Type B pancreatic cell (in vitro differentiated cells): Measurements from ENCODE around the gene BBOX1. TPM values are rescaled to one million over a fixed set of nuclear protein-coding genes. Genes with fewer than 3 reads are reported as not detected.

Experiments used
- DNase-seq: peaks from one replicate; pipeline ENCODE4 v3.0.0; 2021; ENCODE audit warnings: mixed read lengths; ENCODE audit not compliant: unreplicated experiment; ENCODE audit errors: extremely low spot score
- H3K27ac Mint-ChIP-seq: 2 replicates; pipeline ENCODE4 v1.8.0; 2021; ENCODE audit warnings: mild to moderate bottlenecking, mixed read lengths
- H3K27me3 Mint-ChIP-seq: 2 replicates; pipeline ENCODE4 v1.8.0; 2021; ENCODE audit warnings: mixed read lengths
- H3K36me3 Mint-ChIP-seq: 2 replicates; pipeline ENCODE4 v1.8.0; 2021; ENCODE audit warnings: mixed read lengths
- H3K4me1 Mint-ChIP-seq: one replicate; pipeline ENCODE4 v1.8.0; 2021; ENCODE audit warnings: mixed read lengths; ENCODE audit not compliant: unreplicated experiment
- H3K4me3 Mint-ChIP-seq: 2 replicates; pipeline ENCODE4 v1.8.0; 2021; ENCODE audit warnings: mild to moderate bottlenecking, mixed read lengths
- H3K9me3 Mint-ChIP-seq: 2 replicates; pipeline ENCODE4 v1.8.0; 2021; ENCODE audit warnings: mixed read lengths
- CTCF ChIP-seq: fragments of 200-600 bp; sonication (generic); conservative IDR thresholded peaks from 2 replicates; pipeline ENCODE4 v1.5.0; 2021; ENCODE audit warnings: antibody characterized with exemption, mild to moderate bottlenecking
- total RNA-seq: library from RNA; stranded (reverse); gene quantifications from 2 replicates; pipeline ENCODE4 v1.2.1, GENCODE V29; 2021; ENCODE audit warnings: low replicate concordance

BBOX1 gene
- total RNA-seq, 1 donor from 2014 or later, result 0.27 TPM

- Mint-ChIP-seq H3K27me3 (peaks cover 4% of the 10 kb centered on the region), H3K4me3 (no peak overlapping the region), H3K9me3 (no peaks in the 10 kb centered on the region), H3K36me3 (no peaks in the 10 kb centered on the region), H3K4me1 (no peaks in the 10 kb centered on the region), H3K27ac (no peak overlapping the region)
- no peak for DNase-seq
- TF ChIP-seq CTCF, result no peak
These were observed 120.5 kb downstream of the BBOX1 start for GRCh38 chr11:27161071-27161470.

- no peak for TF ChIP-seq CTCF
- Mint-ChIP-seq H3K4me1 (no peaks in the 10 kb centered on the region), H3K9me3 (no peaks in the 10 kb centered on the region), H3K36me3 (no peaks in the 10 kb centered on the region), H3K27ac (no peak overlapping the region), H3K27me3 (peaks cover 5% of the 10 kb centered on the region), H3K4me3 (no peak overlapping the region)
- DNase-seq, result no peak
These were observed 121.6 kb downstream of the BBOX1 start for GRCh38 chr11:27162237-27162636.

GRCh38 chr11:27166130-27166529 is 125.5 kb downstream of the BBOX1 start:
- no peak for TF ChIP-seq CTCF
- no peaks in the 10 kb centered on the region for H3K36me3 Mint-ChIP-seq
- DNase-seq, result no peak
- H3K4me3 Mint-ChIP-seq, result no peak overlapping the region
- H3K27ac Mint-ChIP-seq, result no peak overlapping the region
- no peaks in the 10 kb centered on the region for H3K4me1 Mint-ChIP-seq
- no peaks in the 10 kb centered on the region for H3K9me3 Mint-ChIP-seq
- H3K27me3 Mint-ChIP-seq, result peaks cover 11% of the 10 kb centered on the region

- Mint-ChIP-seq H3K4me1 (peaks cover 11% of the 10 kb centered on the region), H3K9me3 (no peaks in the 10 kb centered on the region), H3K36me3 (no peaks in the 10 kb centered on the region), H3K27me3 (peaks cover 11% of the 10 kb centered on the region), H3K27ac (no peak overlapping the region), H3K4me3 (no peak overlapping the region)
- no peak for TF ChIP-seq CTCF
- no peak for DNase-seq
These were observed 130.9 kb downstream of the BBOX1 start for GRCh38 chr11:27171376-27171958.

- H3K27ac Mint-ChIP-seq, result no peak overlapping the region
- H3K36me3 Mint-ChIP-seq, result no peaks in the 10 kb centered on the region
- TF ChIP-seq CTCF, result no peak
- peaks cover 11% of the 10 kb centered on the region for H3K27me3 Mint-ChIP-seq
- H3K4me1 Mint-ChIP-seq, result peaks cover 11% of the 10 kb centered on the region
- H3K9me3 Mint-ChIP-seq, result no peaks in the 10 kb centered on the region
- DNase-seq, result no peak
- H3K4me3 Mint-ChIP-seq, result no peak overlapping the region
These were observed 132.9 kb downstream of the BBOX1 start for GRCh38 chr11:27173545-27173944.

- H3K4me3 Mint-ChIP-seq, result no peak overlapping the region
- no peaks in the 10 kb centered on the region for H3K36me3 Mint-ChIP-seq
- no peak overlapping the region for H3K27ac Mint-ChIP-seq
- H3K9me3 Mint-ChIP-seq, result no peaks in the 10 kb centered on the region
- no peak for DNase-seq
- peaks cover 8% of the 10 kb centered on the region for H3K27me3 Mint-ChIP-seq
- TF ChIP-seq CTCF, result no peak
- H3K4me1 Mint-ChIP-seq, result peaks cover 11% of the 10 kb centered on the region
These were observed 133.4 kb downstream of the BBOX1 start for GRCh38 chr11:27174021-27174420.
